GM12875 (cell line): ENCODE data around the gene CNST.

Experiments used
- H3K4me3 ChIP-seq: one replicate; pipeline ENCODE4 v1.5.1; 2011; ENCODE audit warnings: low read depth, low read length, control low read depth
- TF ChIP-seq, protein P1 (sequence below): IDR thresholded peaks from 2 replicates; pipeline ENCODE4 v1.5.1; 2011; ENCODE audit warnings: low read depth, mild to moderate bottlenecking, control low read depth, inconsistent platforms, low read length, moderate library complexity, borderline replicate concordance; ENCODE audit not compliant: insufficient read depth

The CNST gene

DNA sequence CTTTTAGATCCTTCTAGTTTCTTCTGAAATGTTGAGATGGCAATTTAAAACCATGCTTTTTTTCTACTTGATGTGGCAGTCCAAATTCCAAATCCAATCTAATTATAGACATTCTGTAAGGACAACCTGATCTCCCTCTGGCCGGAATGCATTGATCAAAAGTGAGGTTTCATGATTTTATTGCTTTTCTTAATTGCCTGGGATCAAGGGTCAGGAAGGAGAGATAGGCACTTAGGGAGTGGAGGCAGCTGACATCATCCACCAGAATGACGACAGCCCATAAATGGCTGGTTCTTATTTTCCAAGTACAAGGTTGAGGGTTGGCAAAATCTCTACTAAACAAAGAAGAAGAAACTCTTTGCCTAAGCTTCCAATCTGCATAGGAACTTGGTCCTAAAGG lies 111.6 kb downstream of the CNST start:
- TF ChIP-seq, protein P1, sequence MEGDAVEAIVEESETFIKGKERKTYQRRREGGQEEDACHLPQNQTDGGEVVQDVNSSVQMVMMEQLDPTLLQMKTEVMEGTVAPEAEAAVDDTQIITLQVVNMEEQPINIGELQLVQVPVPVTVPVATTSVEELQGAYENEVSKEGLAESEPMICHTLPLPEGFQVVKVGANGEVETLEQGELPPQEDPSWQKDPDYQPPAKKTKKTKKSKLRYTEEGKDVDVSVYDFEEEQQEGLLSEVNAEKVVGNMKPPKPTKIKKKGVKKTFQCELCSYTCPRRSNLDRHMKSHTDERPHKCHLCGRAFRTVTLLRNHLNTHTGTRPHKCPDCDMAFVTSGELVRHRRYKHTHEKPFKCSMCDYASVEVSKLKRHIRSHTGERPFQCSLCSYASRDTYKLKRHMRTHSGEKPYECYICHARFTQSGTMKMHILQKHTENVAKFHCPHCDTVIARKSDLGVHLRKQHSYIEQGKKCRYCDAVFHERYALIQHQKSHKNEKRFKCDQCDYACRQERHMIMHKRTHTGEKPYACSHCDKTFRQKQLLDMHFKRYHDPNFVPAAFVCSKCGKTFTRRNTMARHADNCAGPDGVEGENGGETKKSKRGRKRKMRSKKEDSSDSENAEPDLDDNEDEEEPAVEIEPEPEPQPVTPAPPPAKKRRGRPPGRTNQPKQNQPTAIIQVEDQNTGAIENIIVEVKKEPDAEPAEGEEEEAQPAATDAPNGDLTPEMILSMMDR, result no peak
- H3K4me3 ChIP-seq, result no peak overlapping the region

DNA sequence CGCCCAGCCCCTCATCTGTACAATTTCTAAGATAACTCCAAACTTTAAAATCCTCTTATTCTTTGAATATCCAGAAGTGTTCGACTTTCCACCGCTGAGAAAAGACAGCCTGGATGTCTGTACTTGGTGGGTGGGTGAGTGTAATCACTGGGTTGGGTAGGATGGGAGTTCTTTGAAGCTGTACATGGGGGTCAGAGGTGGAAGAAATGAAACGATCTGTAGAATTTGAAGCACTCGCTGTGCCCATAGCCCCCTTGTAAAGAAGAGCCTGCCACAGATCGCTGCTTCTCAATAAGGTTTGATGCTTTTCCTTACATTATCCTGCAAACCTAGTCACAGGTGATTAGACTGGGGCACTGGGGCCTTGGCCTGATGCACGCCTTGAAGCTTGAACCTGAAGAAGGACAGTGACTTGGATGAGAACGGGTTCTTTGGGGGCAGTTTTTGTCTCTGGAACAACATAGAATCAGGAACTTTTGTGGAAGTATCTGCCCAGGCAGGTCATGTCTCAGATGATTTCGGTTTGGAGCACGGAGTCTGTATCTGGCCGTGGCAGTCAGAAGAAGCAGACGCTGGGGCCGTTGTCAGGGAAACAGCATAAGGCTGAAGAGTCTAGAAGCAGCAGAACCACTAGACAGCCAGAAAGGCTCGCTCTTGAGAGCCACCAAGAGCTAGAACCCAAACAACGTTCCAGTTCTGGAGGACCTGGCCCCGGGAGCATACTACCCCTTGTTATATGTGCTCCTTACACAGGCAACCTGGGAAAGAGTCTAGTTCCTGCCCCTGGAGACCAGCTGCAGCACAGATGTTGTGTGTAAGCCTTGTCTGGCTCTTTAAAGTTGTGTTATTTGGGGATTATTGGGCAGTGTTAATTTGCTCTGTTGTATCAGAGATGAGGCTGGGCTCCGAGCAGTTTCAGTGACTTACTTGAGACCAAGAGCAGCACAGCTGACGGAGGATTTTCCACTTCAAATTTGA lies 112.8 kb downstream of the CNST start:
- TF ChIP-seq, protein P1, result no peak
- no peak overlapping the region for H3K4me3 ChIP-seq

DNA sequence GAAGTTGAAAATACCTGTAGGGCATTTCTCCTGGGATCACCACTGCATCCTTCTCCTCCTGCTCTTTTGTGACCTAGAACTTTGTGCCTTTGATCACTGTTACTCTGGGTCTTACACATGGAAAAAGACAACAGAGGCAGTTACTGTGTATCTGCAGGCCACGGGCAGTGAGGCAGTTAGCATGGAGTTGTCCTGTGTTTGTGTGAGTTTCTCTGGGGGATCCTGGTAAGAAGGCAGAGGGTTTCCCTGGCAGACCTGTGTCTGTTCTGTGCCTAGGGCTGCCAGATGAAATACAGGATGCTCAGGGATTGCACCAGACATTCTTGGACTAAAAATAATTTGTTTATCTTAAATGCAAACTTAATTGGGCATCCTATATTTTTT lies 113.5 kb downstream of the CNST start:
- no peak overlapping the region for H3K4me3 ChIP-seq
- TF ChIP-seq, protein P1, result no peak

DNA sequence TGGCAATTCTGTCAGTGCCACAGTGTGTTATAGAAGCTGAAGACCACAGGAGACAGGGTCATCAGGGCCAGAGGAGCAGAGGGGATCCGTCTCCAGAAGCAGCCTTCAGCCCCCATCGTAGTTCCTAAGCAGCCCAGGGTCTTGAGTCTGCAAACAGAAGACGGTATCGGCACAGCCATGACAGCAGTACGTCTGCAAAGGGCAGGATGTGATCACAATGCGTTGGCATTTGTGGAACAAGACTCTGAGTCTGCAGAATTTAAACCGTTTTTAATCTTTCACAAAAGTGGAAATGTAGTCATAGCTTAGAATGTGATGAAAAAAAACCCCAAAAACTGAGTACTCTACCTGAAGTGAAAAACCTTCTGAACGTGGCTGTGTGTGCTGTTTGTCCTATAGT lies 113.9 kb downstream of the CNST start:
- H3K4me3 ChIP-seq, result no peak overlapping the region
- TF ChIP-seq, protein P1, result no peak

DNA sequence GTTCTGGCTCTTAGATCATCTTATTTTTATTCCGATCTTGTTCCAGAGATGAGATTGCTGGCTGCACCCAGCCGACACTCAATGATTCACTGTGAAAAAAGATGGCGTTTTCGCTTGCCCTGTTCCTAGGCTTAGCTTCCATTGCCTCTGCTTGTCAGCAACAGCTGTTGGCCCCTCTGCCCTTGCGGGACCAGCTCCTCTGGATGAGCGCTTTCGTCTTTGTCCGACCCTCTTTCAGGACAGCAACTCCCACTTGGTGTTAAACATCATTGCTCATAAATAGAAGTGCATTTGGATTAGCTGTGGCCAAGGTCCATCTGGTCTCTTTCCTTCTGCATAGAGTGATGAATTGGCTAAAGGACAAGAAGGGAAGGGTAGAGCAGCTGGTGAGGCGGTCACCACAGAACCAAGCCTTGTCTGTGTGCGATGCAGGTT lies 114.5 kb downstream of the CNST start:
- TF ChIP-seq, protein P1, result no peak
- no peak overlapping the region for H3K4me3 ChIP-seq

DNA sequence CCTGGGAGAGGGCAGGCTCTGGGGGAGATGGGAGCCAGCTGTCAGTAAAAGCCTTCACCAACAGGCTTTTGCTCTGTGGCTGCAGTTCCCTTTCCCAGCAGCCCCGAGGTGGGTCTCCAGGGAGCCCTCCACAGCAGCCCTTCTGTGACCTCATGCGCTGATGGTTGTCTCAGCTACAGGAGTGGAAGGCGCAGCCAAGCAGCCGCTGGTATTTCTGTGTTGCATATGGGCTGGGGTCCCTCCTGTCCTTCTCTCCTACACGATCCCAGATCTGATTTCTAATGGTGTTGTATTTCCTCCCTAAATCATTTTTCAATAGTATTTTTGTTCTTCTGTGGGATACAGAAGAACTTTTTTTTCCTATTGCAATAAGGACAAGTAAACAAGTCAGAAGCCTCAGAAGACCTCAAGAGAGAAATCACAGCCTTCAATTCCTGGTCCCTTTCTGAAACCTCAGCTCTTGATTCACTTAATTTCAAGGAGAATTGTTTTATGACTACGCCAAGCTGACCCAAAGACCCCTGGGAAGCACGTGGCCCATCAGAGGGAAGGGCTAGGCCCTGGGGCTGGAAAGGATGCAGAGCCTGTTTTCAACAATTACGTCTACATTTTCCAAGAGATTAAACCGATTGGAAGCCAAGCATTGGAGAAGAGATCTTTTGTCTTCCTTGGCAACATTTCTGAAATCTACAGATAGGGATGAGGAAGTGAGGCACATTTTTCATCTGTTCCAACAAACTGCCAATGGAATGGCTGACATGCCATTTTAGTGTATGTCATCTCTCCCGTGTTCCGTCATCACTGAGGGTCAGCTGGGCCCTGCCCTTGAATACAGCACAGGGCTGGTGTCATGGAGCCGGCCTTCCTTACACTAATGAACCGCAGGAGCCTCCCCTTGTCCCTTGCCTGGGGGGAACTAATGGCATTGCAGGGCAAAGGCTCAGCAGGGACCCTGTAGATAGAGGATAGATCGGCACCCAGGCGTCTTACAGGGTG lies 115.9 kb downstream of the CNST start:
- H3K4me3 ChIP-seq, result no peak overlapping the region
- TF ChIP-seq, protein P1, result no peak
